Vagina (tissue), 2 donors: ENCODE results near the gene SMU1.

Experiments used
- CTCF ChIP-seq, 3 experiments: fragments of 450-650 bp in 2 of 3; fragments of 200-600 bp in 1 of 3; sonication (generic) in 1 of 3; IDR thresholded peaks; one replicate each; pipeline ENCODE4 v1.5.1; 2017 to 2019; ENCODE audit warnings: antibody characterized with exemption in 3 of 3, mild to moderate bottlenecking in 2 of 3, moderate library complexity in 2 of 3
- POLR2A ChIP-seq, 2 donors: fragments of 450-650 bp; IDR thresholded peaks; one replicate each; pipeline ENCODE4 v1.6.1; 2017; ENCODE audit warnings: antibody characterized with exemption in 2 of 2, mild to moderate bottlenecking in 2 of 2, moderate library complexity in 2 of 2
- POLR2AphosphoS5 ChIP-seq, 2 donors: sonication (generic); formaldehyde crosslinking; IDR thresholded peaks; one replicate each; pipeline ENCODE4 v1.9.0; 2017; ENCODE audit warnings: antibody characterized with exemption in 2 of 2, mild to moderate bottlenecking in 2 of 2, low read depth in 1 of 2; ENCODE audit not compliant: insufficient read depth in 1 of 2

- TF ChIP-seq POLR2A (IDR thresholded peaks at IDR 0.05) (no peak), CTCF (IDR thresholded peaks at IDR 0.05) (no peak), POLR2AphosphoS5 (IDR thresholded peaks at IDR 0.05; ENCODE audit: insufficient read depth in 1 of 2, low read depth in 1 of 2) (no peak)
These were observed 27.2 kb upstream of the SMU1 start for GRCh38 chr9:33103501-33104281.
